ENCODE results near the gene ZAP70. TPM values are rescaled to one million over a fixed set of nuclear protein-coding genes. Genes with fewer than 3 reads are reported as not detected.
A peak's percentile ranks its signal among the peaks of the same experiment; 100 is the strongest.

The ZAP70 gene
- total and polyA plus RNA-seq, 2 of the 13 experiments (the other 11 are each of a cell fraction or from before 2014, with no cell fraction given): 0.51 to 4.0 TPM

GRCh38 chr2:97743913-97744312, 30.5 kb downstream of the ZAP70 start (continued):
- TF ChIP-seq HNF4G (IDR thresholded peaks at IDR 0.05; ENCODE audit: borderline replicate concordance, low read depth, low read length) (peak; percentile 19; the same call in 1 of the 2 replicates), HNF4G (CRISPR knock-in tag; IDR thresholded peaks at IDR 0.05; ENCODE audit: borderline replicate concordance, low read depth) (no peak), ZNF564 (CRISPR knock-in tag; IDR thresholded peaks at IDR 0.05) (no peak), ZNF484 (CRISPR knock-in tag; IDR thresholded peaks at IDR 0.05; ENCODE audit: borderline replicate concordance, low read depth) (no peak), SIX1 (CRISPR knock-in tag; IDR thresholded peaks at IDR 0.05; ENCODE audit: borderline replicate concordance) (0 out of 2 replicates have a peak, but pooled peaks have one; percentile 9), ZBTB7A (CRISPR knock-in tag; IDR thresholded peaks at IDR 0.05) (peak; percentile 77), TRIM24 (CRISPR knock-in tag; IDR thresholded peaks at IDR 0.05) (peak; percentile 53; the same call in 1 of the 2 replicates), RXRA (CRISPR knock-in tag; IDR thresholded peaks at IDR 0.05) (peak; percentile 45; the same call in 1 of the 2 replicates), KMT2B (CRISPR knock-in tag; IDR thresholded peaks at IDR 0.05) (no peak), ZNF263 (CRISPR knock-in tag; IDR thresholded peaks at IDR 0.05) (peak; percentile 84), GABPB1 (CRISPR knock-in tag; IDR thresholded peaks at IDR 0.05) (peak; percentile 61; the same call in 1 of the 2 replicates), EHMT2 (IDR thresholded peaks at IDR 0.05; ENCODE audit: borderline replicate concordance, low read depth, low read length) (peak; percentile 89), EP300 (IDR thresholded peaks at IDR 0.05; ENCODE audit: low read depth in 2 of 2, low read length in 2 of 2) (peak in 1 of 2 experiments; percentile 38; a peak in 1 of 4 replicates), EP300 (CRISPR knock-in tag; IDR thresholded peaks at IDR 0.05; ENCODE audit: borderline replicate concordance) (no peak), ZNF644 (CRISPR knock-in tag; IDR thresholded peaks at IDR 0.05; ENCODE audit: low read depth) (peak; percentile 97), ZMYM4 (CRISPR knock-in tag; IDR thresholded peaks at IDR 0.05) (peak; percentile 75), NONO (IDR thresholded peaks at IDR 0.05) (no peak), NONO (CRISPR knock-in tag; conservative IDR thresholded peaks at IDR 0.05) (no peak), GABPA (IDR thresholded peaks at IDR 0.05; ENCODE audit: low read depth, low read length) (no peak), GABPA (CRISPR knock-in tag; IDR thresholded peaks at IDR 0.05; ENCODE audit: low read depth) (peak; percentile 70), YY1 (IDR thresholded peaks at IDR 0.05; ENCODE audit: insufficient read depth, insufficient replicate concordance, low read depth, low read length) (peak; percentile 64), ZNF687 (CRISPR knock-in tag; IDR thresholded peaks at IDR 0.05) (peak; percentile 40)
- TF ChIP-seq, protein P1, sequence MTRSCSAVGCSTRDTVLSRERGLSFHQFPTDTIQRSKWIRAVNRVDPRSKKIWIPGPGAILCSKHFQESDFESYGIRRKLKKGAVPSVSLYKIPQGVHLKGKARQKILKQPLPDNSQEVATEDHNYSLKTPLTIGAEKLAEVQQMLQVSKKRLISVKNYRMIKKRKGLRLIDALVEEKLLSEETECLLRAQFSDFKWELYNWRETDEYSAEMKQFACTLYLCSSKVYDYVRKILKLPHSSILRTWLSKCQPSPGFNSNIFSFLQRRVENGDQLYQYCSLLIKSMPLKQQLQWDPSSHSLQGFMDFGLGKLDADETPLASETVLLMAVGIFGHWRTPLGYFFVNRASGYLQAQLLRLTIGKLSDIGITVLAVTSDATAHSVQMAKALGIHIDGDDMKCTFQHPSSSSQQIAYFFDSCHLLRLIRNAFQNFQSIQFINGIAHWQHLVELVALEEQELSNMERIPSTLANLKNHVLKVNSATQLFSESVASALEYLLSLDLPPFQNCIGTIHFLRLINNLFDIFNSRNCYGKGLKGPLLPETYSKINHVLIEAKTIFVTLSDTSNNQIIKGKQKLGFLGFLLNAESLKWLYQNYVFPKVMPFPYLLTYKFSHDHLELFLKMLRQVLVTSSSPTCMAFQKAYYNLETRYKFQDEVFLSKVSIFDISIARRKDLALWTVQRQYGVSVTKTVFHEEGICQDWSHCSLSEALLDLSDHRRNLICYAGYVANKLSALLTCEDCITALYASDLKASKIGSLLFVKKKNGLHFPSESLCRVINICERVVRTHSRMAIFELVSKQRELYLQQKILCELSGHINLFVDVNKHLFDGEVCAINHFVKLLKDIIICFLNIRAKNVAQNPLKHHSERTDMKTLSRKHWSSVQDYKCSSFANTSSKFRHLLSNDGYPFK (CRISPR knock-in tag; IDR thresholded peaks at IDR 0.05; ENCODE audit: borderline replicate concordance): 0 out of 2 replicates have a peak, but pooled peaks have one; percentile 45
- TF ChIP-seq, protein P2, sequence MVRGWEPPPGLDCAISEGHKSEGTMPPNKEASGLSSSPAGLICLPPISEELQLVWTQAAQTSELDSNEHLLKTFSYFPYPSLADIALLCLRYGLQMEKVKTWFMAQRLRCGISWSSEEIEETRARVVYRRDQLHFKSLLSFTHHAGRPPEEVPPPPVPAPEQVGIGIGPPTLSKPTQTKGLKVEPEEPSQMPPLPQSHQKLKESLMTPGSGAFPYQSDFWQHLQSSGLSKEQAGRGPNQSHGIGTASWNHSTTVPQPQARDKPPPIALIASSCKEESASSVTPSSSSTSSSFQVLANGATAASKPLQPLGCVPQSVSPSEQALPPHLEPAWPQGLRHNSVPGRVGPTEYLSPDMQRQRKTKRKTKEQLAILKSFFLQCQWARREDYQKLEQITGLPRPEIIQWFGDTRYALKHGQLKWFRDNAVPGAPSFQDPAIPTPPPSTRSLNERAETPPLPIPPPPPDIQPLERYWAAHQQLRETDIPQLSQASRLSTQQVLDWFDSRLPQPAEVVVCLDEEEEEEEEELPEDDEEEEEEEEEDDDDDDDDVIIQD (CRISPR knock-in tag; IDR thresholded peaks at IDR 0.05; ENCODE audit: low read depth): peak; percentile 93; the same call in 1 of the 2 replicates
